ENCODE data around the gene ASTN2. TPM values are rescaled to one million over a fixed set of nuclear protein-coding genes. Genes with fewer than 3 reads are reported as not detected.

Gene ASTN2
- total and polyA plus RNA-seq, 2 experiments from 2014 or later = 7.0 to 24.6 TPM

DNA sequence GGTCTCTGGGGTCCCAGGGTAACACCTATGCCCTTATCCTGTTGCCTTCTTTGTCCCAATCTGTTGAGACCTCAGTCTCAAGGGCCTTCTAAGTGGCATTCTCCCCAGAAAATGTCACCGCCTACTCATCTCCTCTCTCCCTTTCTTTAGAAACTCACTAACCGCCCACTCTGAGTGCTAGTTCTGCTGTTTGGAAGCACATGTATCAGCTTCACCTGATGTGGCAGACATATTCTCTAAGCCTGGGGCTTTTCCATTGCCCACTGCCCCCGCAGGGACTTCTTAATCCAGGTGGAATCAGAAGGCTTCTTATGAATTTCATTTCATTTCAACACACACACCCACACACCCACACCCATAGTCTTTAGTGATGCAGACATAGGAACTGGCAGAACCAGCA lies 165.1 kb downstream of the ASTN2 start:
- Mint-ChIP-seq H3K27me3 (ENCODE audit: insufficient read depth, low read depth, poor library complexity) (no peaks in the 10 kb centered on the region), H3K9me3 (no peaks in the 10 kb centered on the region), H3K27ac (no peak overlapping the region), H3K4me1 (no peaks in the 10 kb centered on the region; the same call in 2 of the 3 replicates), H3K36me3 (ENCODE audit: low read depth) (no peaks in the 10 kb centered on the region), H3K4me3 (no peak overlapping the region)
- Histone ChIP-seq H3F3A (replicated peaks; ENCODE audit: low read depth) (no peaks in the 10 kb centered on the region), H3K27ac (ENCODE audit: low read depth) (no peak overlapping the region), H3K4me1 (ENCODE audit: insufficient read depth) (no peaks in the 10 kb centered on the region), H3K4me2 (no peak overlapping the region), H3K36me3 (ENCODE audit: insufficient read depth) (no peaks in the 10 kb centered on the region), H2AFZ (no peak overlapping the region), H3K4me3 (no peak overlapping the region), H3K27me3 (ENCODE audit: insufficient read depth) (no peaks in the 10 kb centered on the region), H4K20me1 (replicated peaks; ENCODE audit: insufficient read depth) (no peaks in the 10 kb centered on the region), H3K9me2 (ENCODE audit: insufficient read depth) (no peaks in the 10 kb centered on the region), H3K79me2 (replicated peaks; ENCODE audit: insufficient read depth) (no peaks in the 10 kb centered on the region)
- DNase-seq (ENCODE audit: low spot score) = no peak
- TF ChIP-seq NANOG (IDR thresholded peaks at IDR 0.05; ENCODE audit: borderline replicate concordance) = no peak
- no peak for TF ChIP-seq JUNB (IDR thresholded peaks at IDR 0.05; ENCODE audit: unreplicated experiment)
- no peak for TF ChIP-seq CREB1 (CRISPR knock-in tag; IDR thresholded peaks at IDR 0.05; ENCODE audit: low read depth)
- no peak for TF ChIP-seq STAT1 (IDR thresholded peaks at IDR 0.05; ENCODE audit: unreplicated experiment)
- TF ChIP-seq EZH2 (IDR thresholded peaks at IDR 0.05; ENCODE audit: low read depth, unreplicated experiment) = no peak
- TF ChIP-seq REST (IDR thresholded peaks at IDR 0.05; ENCODE audit: unreplicated experiment) = no peak
- no peak for TF ChIP-seq ZNF114 (CRISPR knock-in tag; IDR thresholded peaks at IDR 0.05)
- TF ChIP-seq, protein P1, sequence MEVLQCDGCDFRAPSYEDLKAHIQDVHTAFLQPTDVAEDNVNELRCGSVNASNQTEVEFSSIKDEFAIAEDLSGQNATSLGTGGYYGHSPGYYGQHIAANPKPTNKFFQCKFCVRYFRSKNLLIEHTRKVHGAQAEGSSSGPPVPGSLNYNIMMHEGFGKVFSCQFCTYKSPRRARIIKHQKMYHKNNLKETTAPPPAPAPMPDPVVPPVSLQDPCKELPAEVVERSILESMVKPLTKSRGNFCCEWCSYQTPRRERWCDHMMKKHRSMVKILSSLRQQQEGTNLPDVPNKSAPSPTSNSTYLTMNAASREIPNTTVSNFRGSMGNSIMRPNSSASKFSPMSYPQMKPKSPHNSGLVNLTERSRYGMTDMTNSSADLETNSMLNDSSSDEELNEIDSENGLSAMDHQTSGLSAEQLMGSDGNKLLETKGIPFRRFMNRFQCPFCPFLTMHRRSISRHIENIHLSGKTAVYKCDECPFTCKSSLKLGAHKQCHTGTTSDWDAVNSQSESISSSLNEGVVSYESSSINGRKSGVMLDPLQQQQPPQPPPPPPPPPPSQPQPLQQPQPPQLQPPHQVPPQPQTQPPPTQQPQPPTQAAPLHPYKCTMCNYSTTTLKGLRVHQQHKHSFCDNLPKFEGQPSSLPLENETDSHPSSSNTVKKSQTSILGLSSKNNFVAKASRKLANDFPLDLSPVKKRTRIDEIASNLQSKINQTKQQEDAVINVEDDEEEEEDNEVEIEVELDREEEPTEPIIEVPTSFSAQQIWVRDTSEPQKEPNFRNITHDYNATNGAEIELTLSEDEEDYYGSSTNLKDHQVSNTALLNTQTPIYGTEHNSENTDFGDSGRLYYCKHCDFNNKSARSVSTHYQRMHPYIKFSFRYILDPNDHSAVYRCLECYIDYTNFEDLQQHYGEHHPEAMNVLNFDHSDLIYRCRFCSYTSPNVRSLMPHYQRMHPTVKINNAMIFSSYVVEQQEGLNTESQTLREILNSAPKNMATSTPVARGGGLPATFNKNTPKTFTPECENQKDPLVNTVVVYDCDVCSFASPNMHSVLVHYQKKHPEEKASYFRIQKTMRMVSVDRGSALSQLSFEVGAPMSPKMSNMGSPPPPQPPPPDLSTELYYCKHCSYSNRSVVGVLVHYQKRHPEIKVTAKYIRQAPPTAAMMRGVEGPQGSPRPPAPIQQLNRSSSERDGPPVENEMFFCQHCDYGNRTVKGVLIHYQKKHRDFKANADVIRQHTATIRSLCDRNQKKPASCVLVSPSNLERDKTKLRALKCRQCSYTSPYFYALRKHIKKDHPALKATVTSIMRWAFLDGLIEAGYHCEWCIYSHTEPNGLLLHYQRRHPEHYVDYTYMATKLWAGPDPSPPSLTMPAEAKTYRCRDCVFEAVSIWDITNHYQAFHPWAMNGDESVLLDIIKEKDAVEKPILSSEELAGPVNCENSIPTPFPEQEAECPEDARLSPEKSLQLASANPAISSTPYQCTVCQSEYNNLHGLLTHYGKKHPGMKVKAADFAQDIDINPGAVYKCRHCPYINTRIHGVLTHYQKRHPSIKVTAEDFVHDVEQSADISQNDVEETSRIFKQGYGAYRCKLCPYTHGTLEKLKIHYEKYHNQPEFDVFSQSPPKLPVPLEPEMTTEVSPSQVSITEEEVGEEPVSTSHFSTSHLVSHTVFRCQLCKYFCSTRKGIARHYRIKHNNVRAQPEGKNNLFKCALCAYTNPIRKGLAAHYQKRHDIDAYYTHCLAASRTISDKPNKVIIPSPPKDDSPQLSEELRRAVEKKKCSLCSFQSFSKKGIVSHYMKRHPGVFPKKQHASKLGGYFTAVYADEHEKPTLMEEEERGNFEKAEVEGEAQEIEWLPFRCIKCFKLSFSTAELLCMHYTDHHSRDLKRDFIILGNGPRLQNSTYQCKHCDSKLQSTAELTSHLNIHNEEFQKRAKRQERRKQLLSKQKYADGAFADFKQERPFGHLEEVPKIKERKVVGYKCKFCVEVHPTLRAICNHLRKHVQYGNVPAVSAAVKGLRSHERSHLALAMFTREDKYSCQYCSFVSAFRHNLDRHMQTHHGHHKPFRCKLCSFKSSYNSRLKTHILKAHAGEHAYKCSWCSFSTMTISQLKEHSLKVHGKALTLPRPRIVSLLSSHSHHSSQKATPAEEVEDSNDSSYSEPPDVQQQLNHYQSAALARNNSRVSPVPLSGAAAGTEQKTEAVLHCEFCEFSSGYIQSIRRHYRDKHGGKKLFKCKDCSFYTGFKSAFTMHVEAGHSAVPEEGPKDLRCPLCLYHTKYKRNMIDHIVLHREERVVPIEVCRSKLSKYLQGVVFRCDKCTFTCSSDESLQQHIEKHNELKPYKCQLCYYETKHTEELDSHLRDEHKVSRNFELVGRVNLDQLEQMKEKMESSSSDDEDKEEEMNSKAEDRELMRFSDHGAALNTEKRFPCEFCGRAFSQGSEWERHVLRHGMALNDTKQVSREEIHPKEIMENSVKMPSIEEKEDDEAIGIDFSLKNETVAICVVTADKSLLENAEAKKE (CRISPR knock-in tag; IDR thresholded peaks at IDR 0.05) = no peak
- TF ChIP-seq ETS1 (IDR thresholded peaks at IDR 0.05) = no peak
- no peak for TF ChIP-seq POLR2AphosphoS5 (IDR thresholded peaks at IDR 0.05; ENCODE audit: low read depth)
- ATAC-seq = no peak

Measured in GM23338 (cell line).